OCI-LY3 (cell line): ENCODE data around the gene ABCG1.

Experiments used
- H2AFZ ChIP-seq: fragments of 200-600, 300-600 bp; shearing (Covaris generic); 2 replicates; pipeline ENCODE4 v1.6.0; 2014; ENCODE audit warnings: antibody characterized with exemption, low read depth, low read length
- H3K27ac ChIP-seq: fragments of 200-600, 300-600 bp; sonication (generic); 2 replicates; pipeline ENCODE4 v1.5.1; 2014; ENCODE audit warnings: mild to moderate bottlenecking, low read length, moderate library complexity, mixed read lengths
- H3K27me3 ChIP-seq: fragments of 200-600, 300-600 bp; sonication (generic); 2 replicates; pipeline ENCODE4 v1.6.1; 2014; ENCODE audit warnings: low read depth, low read length, mixed read lengths
- H3K36me3 ChIP-seq: fragments of 200-600, 300-600 bp; sonication (generic); replicated peaks from 2 replicates; pipeline ENCODE3; 2014; ENCODE audit warnings: low read depth, low read length, mixed read lengths
- H3K4me1 ChIP-seq: fragments of 300-600, 200-600 bp; sonication (generic); 2 replicates; pipeline ENCODE4 v1.6.1; 2014; ENCODE audit warnings: low read length, mixed read lengths
- H3K4me2 ChIP-seq: fragments of 200-600, 300-600 bp; sonication (generic); 2 replicates; pipeline ENCODE4 v1.6.1; 2014; ENCODE audit warnings: low read length, mixed read lengths
- H3K4me3 ChIP-seq: fragments of 300-600, 200-600 bp; sonication (generic); 2 replicates; pipeline ENCODE4 v1.5.1; 2014; ENCODE audit warnings: antibody characterized with exemption, mild to moderate bottlenecking, low read length, moderate library complexity
- H3K79me2 ChIP-seq: fragments of 300-600, 200-600 bp; shearing (Covaris generic); 2 replicates; pipeline ENCODE4 v1.6.1; 2014; ENCODE audit warnings: mild to moderate bottlenecking, low read length, mixed read lengths
- H3K9ac ChIP-seq: fragments of 300-600, 200-600 bp; shearing (Covaris generic); 2 replicates; pipeline ENCODE4 v1.6.0; 2014; ENCODE audit warnings: mild to moderate bottlenecking, low read length, moderate library complexity
- H3K9me3 ChIP-seq: fragments of 200-600, 300-600 bp; shearing (Covaris generic); 2 replicates; pipeline ENCODE4 v1.6.1; 2014; ENCODE audit warnings: low read length, mixed read lengths; ENCODE audit not compliant: insufficient read depth
- H4K20me1 ChIP-seq: fragments of 200-600, 300-600 bp; sonication (generic); 2 replicates; pipeline ENCODE4 v1.6.1; 2016; ENCODE audit warnings: low read length, mixed read lengths; ENCODE audit not compliant: insufficient read depth
- EZH2phosphoT487 ChIP-seq: fragments of 200-600 bp; shearing (Covaris generic); IDR thresholded peaks from 2 replicates; pipeline ENCODE4 v1.6.1; 2018; ENCODE audit warnings: antibody characterized with exemption, mixed run types, low read depth
- TF ChIP-seq, protein P1 (sequence below): fragments of 200-600, 300-600 bp; sonication (generic); IDR thresholded peaks from 2 replicates; pipeline ENCODE4 v1.5.1; 2014; ENCODE audit warnings: antibody characterized with exemption, low read length, low read depth

ABCG1 gene

GRCh38 chr21:42209801-42210479 lies 9.0 kb upstream of the ABCG1 start:
- Histone ChIP-seq H3K36me3 (no peaks in the 10 kb centered on the region), H3K9ac (no peak overlapping the region), H3K4me2 (no peak overlapping the region), H4K20me1 (no peaks in the 10 kb centered on the region), H3K27ac (no peak overlapping the region), H2AFZ (no peak overlapping the region), H3K79me2 (no peaks in the 10 kb centered on the region), H3K27me3 (no peaks in the 10 kb centered on the region), H3K4me3 (no peak overlapping the region), H3K4me1 (0 out of 2 replicates have a peak, but pooled peaks cover 4% of the 10 kb centered on the region), H3K9me3 (no peaks in the 10 kb centered on the region)
- TF ChIP-seq EZH2phosphoT487, result no peak
- TF ChIP-seq, protein P1, sequence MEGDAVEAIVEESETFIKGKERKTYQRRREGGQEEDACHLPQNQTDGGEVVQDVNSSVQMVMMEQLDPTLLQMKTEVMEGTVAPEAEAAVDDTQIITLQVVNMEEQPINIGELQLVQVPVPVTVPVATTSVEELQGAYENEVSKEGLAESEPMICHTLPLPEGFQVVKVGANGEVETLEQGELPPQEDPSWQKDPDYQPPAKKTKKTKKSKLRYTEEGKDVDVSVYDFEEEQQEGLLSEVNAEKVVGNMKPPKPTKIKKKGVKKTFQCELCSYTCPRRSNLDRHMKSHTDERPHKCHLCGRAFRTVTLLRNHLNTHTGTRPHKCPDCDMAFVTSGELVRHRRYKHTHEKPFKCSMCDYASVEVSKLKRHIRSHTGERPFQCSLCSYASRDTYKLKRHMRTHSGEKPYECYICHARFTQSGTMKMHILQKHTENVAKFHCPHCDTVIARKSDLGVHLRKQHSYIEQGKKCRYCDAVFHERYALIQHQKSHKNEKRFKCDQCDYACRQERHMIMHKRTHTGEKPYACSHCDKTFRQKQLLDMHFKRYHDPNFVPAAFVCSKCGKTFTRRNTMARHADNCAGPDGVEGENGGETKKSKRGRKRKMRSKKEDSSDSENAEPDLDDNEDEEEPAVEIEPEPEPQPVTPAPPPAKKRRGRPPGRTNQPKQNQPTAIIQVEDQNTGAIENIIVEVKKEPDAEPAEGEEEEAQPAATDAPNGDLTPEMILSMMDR, result no peak

DNA sequence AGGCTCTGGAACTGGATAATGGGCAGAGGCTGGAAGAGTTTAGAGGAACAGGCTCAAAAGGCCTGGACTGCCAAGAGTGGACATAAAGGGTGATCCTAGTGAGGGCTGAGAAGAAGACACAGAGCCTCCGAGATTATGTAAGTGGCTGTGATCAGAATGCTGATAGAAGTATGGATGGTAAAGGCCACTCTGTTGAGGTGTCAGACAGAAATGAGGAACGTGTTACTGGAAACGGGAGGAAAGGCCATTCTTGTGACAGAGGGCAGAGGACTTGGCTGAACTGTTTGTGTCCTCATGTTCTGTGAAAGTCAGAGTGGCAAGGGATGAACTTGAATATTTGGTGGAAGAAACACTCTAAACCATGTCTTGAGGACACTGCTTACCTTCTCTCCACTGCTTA lies 6.7 kb upstream of the ABCG1 start:
- Histone ChIP-seq H3K9ac (no peak overlapping the region), H3K4me3 (no peak overlapping the region), H3K4me1 (0 out of 2 replicates have a peak, but pooled peaks cover 4% of the 10 kb centered on the region), H3K4me2 (no peak overlapping the region), H3K36me3 (no peaks in the 10 kb centered on the region), H2AFZ (no peak overlapping the region), H3K27me3 (no peaks in the 10 kb centered on the region), H3K9me3 (no peaks in the 10 kb centered on the region), H3K79me2 (no peaks in the 10 kb centered on the region), H4K20me1 (no peaks in the 10 kb centered on the region), H3K27ac (no peak overlapping the region)
- TF ChIP-seq, protein P1, result no peak
- TF ChIP-seq EZH2phosphoT487, result no peak

DNA sequence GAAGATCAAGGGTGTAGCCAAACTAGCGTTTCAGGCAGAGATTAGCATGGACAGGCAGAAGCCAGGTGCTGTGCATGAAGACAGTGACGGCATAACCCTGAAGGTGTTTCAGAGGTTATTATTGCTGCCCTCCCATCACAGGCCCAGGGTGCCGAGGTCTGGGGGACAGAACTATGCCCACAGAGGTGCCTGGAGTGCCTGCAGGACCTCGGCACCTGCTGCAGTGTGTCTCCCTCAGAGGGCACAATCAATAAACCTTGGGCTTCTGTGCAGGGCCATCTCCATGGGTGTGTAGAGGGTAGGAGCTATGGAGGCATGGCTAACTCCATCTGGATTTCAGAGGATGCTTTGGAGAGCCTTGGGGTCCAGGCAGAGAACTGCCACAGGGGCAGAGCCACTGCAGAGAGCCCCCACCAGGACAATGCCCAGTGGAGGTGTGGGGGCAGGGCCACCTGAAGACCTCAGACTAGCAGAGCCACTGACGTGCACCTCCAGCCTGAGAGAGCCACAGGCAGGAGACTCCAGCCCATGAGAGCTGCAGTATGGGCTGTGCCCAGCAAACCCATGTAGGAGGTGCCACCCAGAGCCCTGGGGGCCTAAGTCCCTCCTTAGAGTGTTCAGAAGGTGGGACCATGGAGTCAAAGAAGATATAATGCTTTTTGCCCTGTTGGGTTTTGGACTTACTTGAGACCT lies 5.7 kb upstream of the ABCG1 start:
- Histone ChIP-seq H3K4me3 (no peak overlapping the region), H3K9ac (no peak overlapping the region), H4K20me1 (no peaks in the 10 kb centered on the region), H3K4me2 (no peak overlapping the region), H3K9me3 (no peaks in the 10 kb centered on the region), H3K27me3 (no peaks in the 10 kb centered on the region), H3K36me3 (no peaks in the 10 kb centered on the region), H3K27ac (no peak overlapping the region), H3K4me1 (no peaks in the 10 kb centered on the region), H3K79me2 (no peaks in the 10 kb centered on the region), H2AFZ (no peak overlapping the region)
- TF ChIP-seq, protein P1, result no peak
- TF ChIP-seq EZH2phosphoT487, result no peak

DNA sequence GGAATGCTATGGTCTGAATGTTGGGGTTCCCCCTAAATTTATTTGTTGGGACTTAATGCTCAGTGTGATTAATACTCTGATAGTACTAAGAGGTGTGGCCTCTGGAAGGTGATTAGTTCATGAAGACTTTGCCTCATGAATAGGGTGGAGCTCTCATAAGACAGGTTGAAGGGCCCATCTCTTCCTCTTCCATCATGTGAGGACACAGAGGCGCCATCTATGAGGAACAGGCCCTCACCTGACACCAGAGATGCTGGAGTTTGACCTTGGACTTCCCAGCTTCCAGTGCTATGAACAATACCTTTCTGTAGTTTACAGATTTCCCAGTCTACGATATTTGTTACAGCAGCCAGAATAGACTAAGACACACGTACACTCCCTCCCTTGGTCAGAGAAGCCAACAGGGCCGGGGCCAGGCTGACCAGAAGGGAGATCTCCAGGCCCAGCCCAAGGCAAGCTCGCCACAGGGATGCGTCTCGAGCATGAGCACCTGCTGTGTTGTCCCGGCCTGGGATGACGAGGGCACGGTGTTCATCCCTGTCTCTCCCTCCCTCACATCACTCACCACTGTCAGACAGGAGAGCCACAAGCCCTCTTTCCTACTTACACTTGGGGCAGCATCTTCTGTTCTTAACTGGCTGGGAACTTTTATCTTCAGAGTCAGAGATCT lies 4.7 kb upstream of the ABCG1 start:
- H3K36me3 ChIP-seq, result no peaks in the 10 kb centered on the region
- no peak overlapping the region for H2AFZ ChIP-seq
- H3K4me2 ChIP-seq, result no peak overlapping the region
- H3K4me1 ChIP-seq, result no peaks in the 10 kb centered on the region
- H3K27me3 ChIP-seq, result no peaks in the 10 kb centered on the region
- H3K79me2 ChIP-seq, result no peaks in the 10 kb centered on the region
- no peaks in the 10 kb centered on the region for H3K9me3 ChIP-seq
- H4K20me1 ChIP-seq, result no peaks in the 10 kb centered on the region
- H3K27ac ChIP-seq, result no peak overlapping the region
- no peak overlapping the region for H3K4me3 ChIP-seq
- TF ChIP-seq EZH2phosphoT487, result no peak
- TF ChIP-seq, protein P1, result no peak
- H3K9ac ChIP-seq, result no peak overlapping the region
